SH-SY5Y (cell line): ENCODE measurements around the gene TNS4.

Source experiments
- GATA2 ChIP-seq: IDR thresholded peaks from 2 replicates; pipeline ENCODE4 v1.6.1; 2011; ENCODE audit warnings: mild to moderate bottlenecking, low read depth, low read length
- GATA3 ChIP-seq: IDR thresholded peaks from 2 replicates; pipeline ENCODE4 v1.6.1; 2011; ENCODE audit warnings: low read depth, mild to moderate bottlenecking, low read length, moderate library complexity

DNA sequence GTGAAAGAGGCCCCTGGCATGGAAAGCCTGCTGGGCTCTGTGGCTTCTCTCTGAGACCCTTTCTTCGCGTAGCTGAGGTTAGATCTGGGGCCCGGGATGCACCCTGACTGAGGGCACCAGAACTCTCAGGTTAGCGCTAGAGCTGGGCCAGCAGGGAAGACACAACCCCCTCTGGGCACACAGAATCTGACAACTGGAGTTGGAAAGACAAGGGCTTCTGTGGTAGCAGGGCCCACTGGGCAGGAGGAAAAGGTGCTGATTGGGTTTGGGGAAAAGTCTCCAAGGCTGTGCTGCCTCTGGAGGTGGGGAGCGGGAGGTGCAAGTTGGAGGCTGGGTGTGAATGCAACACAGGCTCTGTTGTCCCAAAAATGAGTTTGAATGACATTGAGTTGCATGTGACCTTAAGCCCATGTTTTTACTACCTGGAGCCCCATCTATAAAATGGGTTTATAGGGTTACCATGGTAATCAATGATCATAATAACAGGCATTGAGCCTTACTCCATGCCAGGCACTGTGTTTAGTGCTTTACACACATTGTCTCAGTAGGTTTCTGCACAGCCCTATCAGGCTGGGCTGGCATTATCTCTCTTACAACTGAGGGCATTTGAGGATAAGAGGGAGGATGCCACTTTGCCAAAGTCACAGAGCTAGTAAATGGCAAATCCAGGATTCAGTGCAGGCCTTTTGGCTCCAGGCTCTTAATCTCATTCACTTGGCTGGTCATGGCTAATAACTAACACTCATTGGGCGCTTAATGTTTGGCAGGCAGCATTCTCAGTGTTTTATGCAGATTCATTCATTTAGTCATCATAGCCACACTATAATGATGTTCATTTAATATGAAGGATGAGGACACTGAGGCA is 67.6 kb downstream of the TNS4 start:
- TF ChIP-seq GATA2 (no peak; the same call in 1 of the 2 replicates), GATA3 (no peak)
